ENCODE results near the gene SWSAP1. TPM values are rescaled to one million over a fixed set of nuclear protein-coding genes. Genes with fewer than 3 reads are reported as not detected.
"Not testable (repeated sequence)": the region's sequence is repeated elsewhere in the genome, so short reads cannot be mapped to it uniquely, and the experiment has no call there.

The SWSAP1 gene
- total RNA-seq, 1 donor from 2014 or later = 1.5 TPM

- H3K27me3 ChIP-seq = no peaks in the 10 kb centered on the region
- intact Hi-C loops (cut with DNase I) = loop anchor here (5.0 kb wide), 1 partner anchor 57 kb away; no protein-coding TSS in a partner anchor
- H3K27ac ChIP-seq = peak overlapping the region; percentile 86
- H3K9me3 ChIP-seq = no peaks in the 10 kb centered on the region
- peaks cover 58% of the 10 kb centered on the region for H3K4me1 ChIP-seq
- peak; percentile 18 to 29 for TF ChIP-seq POLR2AphosphoS5 (IDR thresholded peaks at IDR 0.05; ENCODE audit: insufficient read depth in 1 of 2, low read depth in 1 of 2)
- no peak for TF ChIP-seq CTCF (IDR thresholded peaks at IDR 0.05)
- peak in 1 of 2 donors; percentile 75 for TF ChIP-seq POLR2A (IDR thresholded peaks at IDR 0.05)
- H3K4me3 ChIP-seq = peak overlapping the region; percentile 60 to 64
- no peak for DNase-seq (ENCODE audit: extremely low spot score in 2 of 2)
- no peaks in the 10 kb centered on the region for H3K36me3 ChIP-seq
Measured at GRCh38 chr19:11375143-11375948, 880 bp downstream of the SWSAP1 start.

- no peak for DNase-seq (ENCODE audit: extremely low spot score in 2 of 2)
- peaks cover 73% of the 10 kb centered on the region for H3K4me1 ChIP-seq
- H3K27ac ChIP-seq = peak overlapping the region; percentile 42
- H3K27me3 ChIP-seq = no peaks in the 10 kb centered on the region
- H3K4me3 ChIP-seq = no peak overlapping the region
- TF ChIP-seq POLR2AphosphoS5 (IDR thresholded peaks at IDR 0.05; ENCODE audit: insufficient read depth in 1 of 2, low read depth in 1 of 2) (peak in 1 of 2 donors; percentile 22), CTCF (IDR thresholded peaks at IDR 0.05) (no peak)
- no peaks in the 10 kb centered on the region for H3K36me3 ChIP-seq
- H3K9me3 ChIP-seq = no peaks in the 10 kb centered on the region
- intact Hi-C loops (cut with DNase I) = loop anchor here (5.0 kb wide), 1 partner anchor 55 kb away; no protein-coding TSS in a partner anchor
Measured at GRCh38 chr19:11377237-11377636, 2.8 kb downstream of the SWSAP1 start.

- peaks cover 75% of the 10 kb centered on the region for H3K4me1 ChIP-seq
- H3K27ac ChIP-seq = peak overlapping the region; percentile 55
- H3K36me3 ChIP-seq = no peaks in the 10 kb centered on the region
- TF ChIP-seq CTCF (IDR thresholded peaks at IDR 0.05) (no peak), POLR2AphosphoS5 (IDR thresholded peaks at IDR 0.05; ENCODE audit: insufficient read depth in 1 of 2, low read depth in 1 of 2) (no peak), POLR2A (IDR thresholded peaks at IDR 0.05) (no peak)
- H3K4me3 ChIP-seq = no peak overlapping the region
- H3K9me3 ChIP-seq = no peaks in the 10 kb centered on the region
- DNase-seq (ENCODE audit: extremely low spot score in 2 of 2) = no peak
- intact Hi-C loops (cut with DNase I) = loop anchor here (5.0 kb wide), 1 partner anchor 55 kb away; no protein-coding TSS in a partner anchor
- no peaks in the 10 kb centered on the region for H3K27me3 ChIP-seq
Measured at GRCh38 chr19:11377756-11378155, 3.3 kb downstream of the SWSAP1 start.

GRCh38 chr19:11378319-11379189 is 4.1 kb downstream of the SWSAP1 start:
- intact Hi-C loops (cut with DNase I) = loop anchor here (5.0 kb wide), 1 partner anchor 54 kb away; no protein-coding TSS in a partner anchor
- H3K4me1 ChIP-seq = peaks cover 81% of the 10 kb centered on the region
- H3K27me3 ChIP-seq = no peaks in the 10 kb centered on the region
- H3K27ac ChIP-seq = peak overlapping the region; percentile 55
- H3K36me3 ChIP-seq = no peaks in the 10 kb centered on the region
- H3K4me3 ChIP-seq = no peak overlapping the region
- TF ChIP-seq POLR2A (IDR thresholded peaks at IDR 0.05) = no peak
- no peak for TF ChIP-seq CTCF (IDR thresholded peaks at IDR 0.05)
- no peak for TF ChIP-seq POLR2AphosphoS5 (IDR thresholded peaks at IDR 0.05; ENCODE audit: insufficient read depth in 1 of 2, low read depth in 1 of 2)
- DNase-seq (ENCODE audit: extremely low spot score in 2 of 2) = no peak
- H3K9me3 ChIP-seq = no peaks in the 10 kb centered on the region

- not testable (repeated sequence) for DNase-seq (ENCODE audit: extremely low spot score in 2 of 2); H3K27me3 ChIP-seq; H3K36me3 ChIP-seq; H3K9me3 ChIP-seq; H3K4me3 ChIP-seq
- intact Hi-C loops (cut with DNase I) = loop anchor here (5.0 kb wide), 1 partner anchor 53 kb away; no protein-coding TSS in a partner anchor
- peak overlapping the region; percentile 55 for H3K27ac ChIP-seq
- H3K4me1 ChIP-seq = peaks cover 81% of the 10 kb centered on the region
Measured at GRCh38 chr19:11379269-11379845, 4.9 kb downstream of the SWSAP1 start.
